Measurements from ENCODE around the gene DNTT.

DNA sequence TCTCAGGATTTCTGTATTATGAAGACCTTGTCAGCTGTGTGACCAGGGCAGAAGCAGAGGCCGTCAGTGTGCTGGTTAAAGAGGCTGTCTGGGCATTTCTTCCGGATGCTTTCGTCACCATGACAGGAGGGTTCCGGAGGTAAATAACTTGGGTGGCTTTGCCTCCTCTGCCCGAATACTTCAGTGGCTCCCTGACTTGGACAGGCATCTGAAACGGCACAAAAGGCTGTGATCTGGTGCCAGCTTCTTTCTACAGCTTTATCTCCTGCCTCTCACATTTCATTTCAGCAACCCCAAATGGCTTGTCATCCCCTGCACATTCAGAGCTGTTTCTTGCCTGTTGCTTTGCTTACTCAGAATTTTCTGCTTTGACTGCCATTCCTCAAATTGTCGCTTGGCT is 23.2 kb downstream of the DNTT start:
- no peak for TF ChIP-seq CTCF (IDR thresholded peaks at IDR 0.05)
- TF ChIP-seq POLR2AphosphoS5 (IDR thresholded peaks at IDR 0.05), result no peak
- no peak for TF ChIP-seq POLR2A (IDR thresholded peaks at IDR 0.05)

Data from breast epithelium (tissue), 3 donors.